GM12891 (cell line): Measurements from ENCODE around the gene RGS3.

ENCODE experiments used
- PAX5 ChIP-seq: IDR thresholded peaks from 2 replicates; pipeline ENCODE4 v1.6.1; 2011; ENCODE audit warnings: low read length, moderate library complexity, mild to moderate bottlenecking; ENCODE audit not compliant: insufficient read depth, severe bottlenecking
- POLR2A ChIP-seq: IDR thresholded peaks from 2 replicates; pipeline ENCODE4 v1.6.1; 2011; ENCODE audit warnings: low read depth, low read length, control low read depth
- POLR2AphosphoS5 ChIP-seq: IDR thresholded peaks from 2 replicates; pipeline ENCODE4 v1.6.1; 2011; ENCODE audit warnings: low read depth, low read length, control low read depth
- POU2F2 ChIP-seq: IDR thresholded peaks from 2 replicates; pipeline ENCODE4 v1.6.1; 2011; ENCODE audit warnings: low read depth, mild to moderate bottlenecking, control low read depth, low read length, moderate library complexity
- SPI1 ChIP-seq: IDR thresholded peaks from 2 replicates; pipeline ENCODE4 v1.6.1; 2011; ENCODE audit warnings: low read depth, low read length, control low read depth
- TAF1 ChIP-seq: IDR thresholded peaks from 2 replicates; pipeline ENCODE4 v1.6.1; 2011; ENCODE audit warnings: low read depth, low read length, control low read depth

GRCh38 chr9:113506090-113506589, 42.6 kb downstream of the RGS3 start:
- no peak for TF ChIP-seq POLR2AphosphoS5
- TF ChIP-seq TAF1, result no peak
- TF ChIP-seq POLR2A, result no peak
- no peak for TF ChIP-seq POU2F2
- no peak for TF ChIP-seq SPI1
- TF ChIP-seq PAX5, result no peak
